Measurements from ENCODE around the gene PIK3C2B.

Gene PIK3C2B

GRCh38 chr1:204478172-204478899 is 16.3 kb downstream of the PIK3C2B start:
- H3K4me3 ChIP-seq (replicated peaks; ENCODE audit: low read depth, low read length), result no peak overlapping the region
- TF ChIP-seq CTCF (IDR thresholded peaks at IDR 0.05; ENCODE audit: low read length, missing control alignments), result no peak
- DNase-seq (ENCODE audit: low read depth), result no peak

GRCh38 chr1:204477036-204477740 is 17.4 kb downstream of the PIK3C2B start:
- DNase-seq (ENCODE audit: low read depth), result no peak

GRCh38 chr1:204476563-204476962 is 18.0 kb downstream of the PIK3C2B start:
- H3K4me3 ChIP-seq (replicated peaks; ENCODE audit: low read depth, low read length), result no peak overlapping the region
- TF ChIP-seq CTCF (IDR thresholded peaks at IDR 0.05; ENCODE audit: low read length, missing control alignments), result no peak
- no peak for DNase-seq (ENCODE audit: low read depth)

More at GRCh38 chr1:204477036-204477740, 17.4 kb downstream of the PIK3C2B start:
- TF ChIP-seq CTCF (IDR thresholded peaks at IDR 0.05; ENCODE audit: low read length, missing control alignments), result no peak
- no peak overlapping the region for H3K4me3 ChIP-seq (replicated peaks; ENCODE audit: low read depth, low read length)

GRCh38 chr1:204475656-204476432 is 18.8 kb downstream of the PIK3C2B start:
- no peak for DNase-seq (ENCODE audit: low read depth)
- TF ChIP-seq CTCF (IDR thresholded peaks at IDR 0.05; ENCODE audit: low read length, missing control alignments), result no peak
- no peak overlapping the region for H3K4me3 ChIP-seq (replicated peaks; ENCODE audit: low read depth, low read length)

GRCh38 chr1:204473400-204473965 is 21.1 kb downstream of the PIK3C2B start:
- no peak overlapping the region for H3K4me3 ChIP-seq (replicated peaks; ENCODE audit: low read depth, low read length)
- TF ChIP-seq CTCF (IDR thresholded peaks at IDR 0.05; ENCODE audit: low read length, missing control alignments), result no peak

GRCh38 chr1:204472660-204473059 is 21.9 kb downstream of the PIK3C2B start:
- no peak for DNase-seq (ENCODE audit: low read depth)
- TF ChIP-seq CTCF (IDR thresholded peaks at IDR 0.05; ENCODE audit: low read length, missing control alignments), result no peak
- H3K4me3 ChIP-seq (replicated peaks; ENCODE audit: low read depth, low read length), result no peak overlapping the region

More at GRCh38 chr1:204473400-204473965, 21.1 kb downstream of the PIK3C2B start:
- DNase-seq (ENCODE audit: low read depth), result no peak

Data from fibroblast of pulmonary artery (primary cell).